ENCODE results near the gene SPDYE5. TPM values are rescaled to one million over a fixed set of nuclear protein-coding genes. Genes with fewer than 3 reads are reported as not detected.
A peak's percentile ranks its signal among the peaks of the same experiment; 100 is the strongest.
"Not testable (repeated sequence)": the region's sequence is repeated elsewhere in the genome, so short reads cannot be mapped to it uniquely, and the experiment has no call there.

Gene SPDYE5
- total and polyA plus RNA-seq, 2 donors (not counting 1 experiment from before 2014, with no cell fraction given): 0.27 TPM; not detected in 1

- POLR2A ChIA-PET; intact Hi-C loops (cut with micrococcal nuclease); H3K27ac ChIP-seq (ENCODE audit: low read length in 2 of 2); H3K4me1 ChIP-seq (ENCODE audit: control insufficient read depth in 2 of 2, insufficient read depth in 2 of 2, low read length in 2 of 2); H4K20me1 ChIP-seq (ENCODE audit: control insufficient read depth, insufficient read depth, low read length, poor library complexity, severe bottlenecking); H3K27me3 Mint-ChIP-seq; H3K9me3 ChIP-seq (ENCODE audit: control extremely low read depth in 1 of 3, control insufficient read depth in 2 of 3, insufficient read depth in 1 of 3, low read length in 2 of 3); H3K27ac Mint-ChIP-seq; H3K79me2 ChIP-seq (ENCODE audit: control insufficient read depth, insufficient read depth, low read length); H3K27me3 ChIP-seq (replicated peaks in 1 of 4; ENCODE audit: control extremely low read depth in 1 of 4, control insufficient read depth in 3 of 4, insufficient read depth in 4 of 4, low read length in 3 of 4); H3K4me1 Mint-ChIP-seq; H3K4me3 Mint-ChIP-seq; H3K4me3 ChIP-seq (ENCODE audit: control extremely low read depth in 1 of 5, extremely low read depth in 1 of 5, insufficient read depth in 1 of 5, low read depth in 2 of 5, low read length in 4 of 5); H3K9me3 Mint-ChIP-seq (ENCODE audit: insufficient read depth); H3K4me2 ChIP-seq (replicated peaks; ENCODE audit: low read depth, low read length, poor library complexity, severe bottlenecking); H3K9ac ChIP-seq (ENCODE audit: low read length); H2AFZ ChIP-seq (ENCODE audit: insufficient read depth, low read depth, low read length, poor library complexity, severe bottlenecking); H3K36me3 ChIP-seq (replicated peaks in 1 of 2; ENCODE audit: control extremely low read depth in 1 of 2, control insufficient read depth in 1 of 2, extremely low read depth in 1 of 2, insufficient read depth in 2 of 2, low read length in 1 of 2): not testable (repeated sequence)
- peak; percentile 60 for TF ChIP-seq CTCF (IDR thresholded peaks at IDR 0.05)
- DNase-seq (peak; percentile 18), ATAC-seq (ENCODE audit: low read depth) (peak; percentile 81)
- CTCF ChIA-PET: interaction anchor here (0.6 to 1.8 kb wide), 3 partner anchors 306 to 840 kb away, joined by 3 to 4 read pairs (median 4); no protein-coding TSS in a partner anchor
- WGBS (ENCODE audit: insufficient coverage): no CpG with 5 or more reads among the region's 4 CpGs
Measured at GRCh38 chr7:75452494-75452955, 39.6 kb upstream of the SPDYE5 start.

GRCh38 chr7:75456403-75456802 lies 35.7 kb upstream of the SPDYE5 start:
- H3K27me3 ChIP-seq (replicated peaks in 1 of 4; ENCODE audit: control extremely low read depth in 1 of 4, control insufficient read depth in 3 of 4, insufficient read depth in 4 of 4, low read length in 3 of 4); H3K4me1 ChIP-seq (ENCODE audit: control insufficient read depth in 2 of 2, insufficient read depth in 2 of 2, low read length in 2 of 2); H3K4me1 Mint-ChIP-seq; H3K4me2 ChIP-seq (replicated peaks; ENCODE audit: low read depth, low read length, poor library complexity, severe bottlenecking); intact Hi-C loops (cut with micrococcal nuclease); DNase-seq; H3K9me3 Mint-ChIP-seq (ENCODE audit: insufficient read depth); H3K36me3 ChIP-seq (replicated peaks in 1 of 2; ENCODE audit: control extremely low read depth in 1 of 2, control insufficient read depth in 1 of 2, extremely low read depth in 1 of 2, insufficient read depth in 2 of 2, low read length in 1 of 2); H3K79me2 ChIP-seq (ENCODE audit: control insufficient read depth, insufficient read depth, low read length); H3K4me3 Mint-ChIP-seq; H3K9ac ChIP-seq (ENCODE audit: low read length); H2AFZ ChIP-seq (ENCODE audit: insufficient read depth, low read depth, low read length, poor library complexity, severe bottlenecking); ATAC-seq (ENCODE audit: low read depth); H3K27ac Mint-ChIP-seq; H3K27me3 Mint-ChIP-seq; POLR2A ChIA-PET; CTCF ChIA-PET; H3K9me3 ChIP-seq (ENCODE audit: control extremely low read depth in 1 of 3, control insufficient read depth in 2 of 3, insufficient read depth in 1 of 3, low read length in 2 of 3); H4K20me1 ChIP-seq (ENCODE audit: control insufficient read depth, insufficient read depth, low read length, poor library complexity, severe bottlenecking); H3K4me3 ChIP-seq (ENCODE audit: control extremely low read depth in 1 of 5, extremely low read depth in 1 of 5, insufficient read depth in 1 of 5, low read depth in 2 of 5, low read length in 4 of 5); H3K27ac ChIP-seq (ENCODE audit: low read length in 2 of 2): not testable (repeated sequence)
- WGBS (ENCODE audit: insufficient coverage): no CpG with 5 or more reads among the region's 10 CpGs

GRCh38 chr7:75458034-75458433 lies 34.1 kb upstream of the SPDYE5 start:
- H3K4me3 ChIP-seq (ENCODE audit: control extremely low read depth in 1 of 5, extremely low read depth in 1 of 5, insufficient read depth in 1 of 5, low read depth in 2 of 5, low read length in 4 of 5); DNase-seq; POLR2A ChIA-PET; H4K20me1 ChIP-seq (ENCODE audit: control insufficient read depth, insufficient read depth, low read length, poor library complexity, severe bottlenecking); H3K27me3 ChIP-seq (replicated peaks in 1 of 4; ENCODE audit: control extremely low read depth in 1 of 4, control insufficient read depth in 3 of 4, insufficient read depth in 4 of 4, low read length in 3 of 4); H3K9ac ChIP-seq (ENCODE audit: low read length); ATAC-seq (ENCODE audit: low read depth); H3K36me3 ChIP-seq (replicated peaks in 1 of 2; ENCODE audit: control extremely low read depth in 1 of 2, control insufficient read depth in 1 of 2, extremely low read depth in 1 of 2, insufficient read depth in 2 of 2, low read length in 1 of 2); CTCF ChIA-PET; H3K4me1 ChIP-seq (ENCODE audit: control insufficient read depth in 2 of 2, insufficient read depth in 2 of 2, low read length in 2 of 2); H3K4me3 Mint-ChIP-seq; H3K4me1 Mint-ChIP-seq; H3K27ac Mint-ChIP-seq; H2AFZ ChIP-seq (ENCODE audit: insufficient read depth, low read depth, low read length, poor library complexity, severe bottlenecking); H3K4me2 ChIP-seq (replicated peaks; ENCODE audit: low read depth, low read length, poor library complexity, severe bottlenecking); H3K27ac ChIP-seq (ENCODE audit: low read length in 2 of 2); H3K27me3 Mint-ChIP-seq; intact Hi-C loops (cut with micrococcal nuclease); H3K9me3 Mint-ChIP-seq (ENCODE audit: insufficient read depth); H3K79me2 ChIP-seq (ENCODE audit: control insufficient read depth, insufficient read depth, low read length); H3K9me3 ChIP-seq (ENCODE audit: control extremely low read depth in 1 of 3, control insufficient read depth in 2 of 3, insufficient read depth in 1 of 3, low read length in 2 of 3): not testable (repeated sequence)
- WGBS (ENCODE audit: insufficient coverage): no CpG with 5 or more reads among the region's 5 CpGs

- H3K27me3 ChIP-seq (replicated peaks in 1 of 4; ENCODE audit: control extremely low read depth in 1 of 4, control insufficient read depth in 3 of 4, insufficient read depth in 4 of 4, low read length in 3 of 4); CTCF ChIA-PET; H3K9me3 ChIP-seq (ENCODE audit: control extremely low read depth in 1 of 3, control insufficient read depth in 2 of 3, insufficient read depth in 1 of 3, low read length in 2 of 3); H3K4me2 ChIP-seq (replicated peaks; ENCODE audit: low read depth, low read length, poor library complexity, severe bottlenecking); H3K4me1 ChIP-seq (ENCODE audit: control insufficient read depth in 2 of 2, insufficient read depth in 2 of 2, low read length in 2 of 2); H3K9me3 Mint-ChIP-seq (ENCODE audit: insufficient read depth); H3K27ac Mint-ChIP-seq; H3K4me3 ChIP-seq (ENCODE audit: control extremely low read depth in 1 of 5, extremely low read depth in 1 of 5, insufficient read depth in 1 of 5, low read depth in 2 of 5, low read length in 4 of 5); H2AFZ ChIP-seq (ENCODE audit: insufficient read depth, low read depth, low read length, poor library complexity, severe bottlenecking); H4K20me1 ChIP-seq (ENCODE audit: control insufficient read depth, insufficient read depth, low read length, poor library complexity, severe bottlenecking); ATAC-seq (ENCODE audit: low read depth); H3K36me3 ChIP-seq (replicated peaks in 1 of 2; ENCODE audit: control extremely low read depth in 1 of 2, control insufficient read depth in 1 of 2, extremely low read depth in 1 of 2, insufficient read depth in 2 of 2, low read length in 1 of 2); H3K27me3 Mint-ChIP-seq; H3K4me3 Mint-ChIP-seq; H3K27ac ChIP-seq (ENCODE audit: low read length in 2 of 2); POLR2A ChIA-PET; DNase-seq; H3K9ac ChIP-seq (ENCODE audit: low read length); intact Hi-C loops (cut with micrococcal nuclease); H3K4me1 Mint-ChIP-seq; H3K79me2 ChIP-seq (ENCODE audit: control insufficient read depth, insufficient read depth, low read length): not testable (repeated sequence)
- no CpG with 5 or more reads among the region's 5 CpGs for WGBS (ENCODE audit: insufficient coverage)
Measured at GRCh38 chr7:75460541-75460940, 31.6 kb upstream of the SPDYE5 start.
